ENCODE results near the gene APBA3.

APBA3 gene

GRCh38 chr19:3720349-3720917 is 41.1 kb downstream of the APBA3 start:
- no peak for DNase-seq (ENCODE audit: low read depth in 2 of 2)

GRCh38 chr19:3719868-3720267 is 41.6 kb downstream of the APBA3 start:
- DNase-seq (ENCODE audit: low read depth in 2 of 2) = no peak

DNA sequence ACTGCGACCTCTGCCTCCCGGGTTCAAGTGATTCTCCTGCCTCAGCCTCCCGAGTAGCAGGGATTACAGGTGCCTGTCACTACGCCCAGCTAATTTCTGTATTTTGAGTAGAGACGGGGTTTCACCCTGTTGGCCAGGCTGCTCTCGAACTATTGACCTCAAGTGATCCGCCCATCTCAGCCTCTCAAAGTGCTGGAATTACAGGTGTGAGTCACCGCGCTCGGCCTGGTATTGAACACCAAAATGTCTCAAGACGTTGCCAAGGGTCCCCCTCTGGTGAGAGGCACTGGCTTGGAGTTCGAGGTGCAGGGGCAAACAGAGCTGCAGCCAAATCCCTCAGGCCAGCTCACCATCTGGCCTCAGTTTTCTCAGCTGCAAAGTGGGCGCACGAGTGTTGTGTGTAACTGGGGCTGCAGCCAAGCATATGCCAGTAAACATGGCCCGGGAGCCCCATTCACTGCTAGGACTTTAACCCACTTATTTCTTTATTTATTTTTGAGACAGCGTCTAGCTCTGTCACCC is 45.3 kb downstream of the APBA3 start:
- no peak for DNase-seq (ENCODE audit: low read depth in 2 of 2)

GRCh38 chr19:3712663-3713611 is 48.6 kb downstream of the APBA3 start:
- DNase-seq (ENCODE audit: low read depth in 2 of 2) = no peak

DNA sequence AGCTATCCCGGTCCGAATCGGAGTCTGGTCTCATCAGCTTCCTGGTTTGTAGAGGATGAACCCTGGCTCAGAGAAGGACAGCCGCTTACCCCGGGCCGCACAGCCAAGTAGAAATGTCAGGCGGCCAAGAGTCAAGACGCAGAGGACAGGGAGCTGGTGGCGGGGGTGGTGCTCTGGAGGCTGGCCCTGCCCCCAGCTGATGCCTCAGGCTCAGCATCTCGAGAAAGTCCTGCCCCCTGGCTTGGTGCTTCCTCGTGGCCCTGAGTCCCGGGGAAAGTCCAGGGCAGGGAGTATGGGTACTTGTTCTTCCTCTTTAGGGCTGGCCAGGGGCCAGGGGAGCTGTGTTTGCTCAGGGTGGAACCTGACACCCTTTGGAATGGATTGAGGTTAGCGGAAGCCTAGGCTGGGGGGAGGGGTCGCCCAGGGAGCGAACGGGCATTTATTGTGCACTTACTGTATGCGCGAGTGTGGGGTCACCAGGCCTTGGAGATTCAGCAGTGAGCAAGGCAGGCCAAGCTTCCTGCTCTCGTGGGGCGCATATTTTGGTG is 51.2 kb downstream of the APBA3 start:
- DNase-seq (ENCODE audit: low read depth in 2 of 2) = no peak

DNA sequence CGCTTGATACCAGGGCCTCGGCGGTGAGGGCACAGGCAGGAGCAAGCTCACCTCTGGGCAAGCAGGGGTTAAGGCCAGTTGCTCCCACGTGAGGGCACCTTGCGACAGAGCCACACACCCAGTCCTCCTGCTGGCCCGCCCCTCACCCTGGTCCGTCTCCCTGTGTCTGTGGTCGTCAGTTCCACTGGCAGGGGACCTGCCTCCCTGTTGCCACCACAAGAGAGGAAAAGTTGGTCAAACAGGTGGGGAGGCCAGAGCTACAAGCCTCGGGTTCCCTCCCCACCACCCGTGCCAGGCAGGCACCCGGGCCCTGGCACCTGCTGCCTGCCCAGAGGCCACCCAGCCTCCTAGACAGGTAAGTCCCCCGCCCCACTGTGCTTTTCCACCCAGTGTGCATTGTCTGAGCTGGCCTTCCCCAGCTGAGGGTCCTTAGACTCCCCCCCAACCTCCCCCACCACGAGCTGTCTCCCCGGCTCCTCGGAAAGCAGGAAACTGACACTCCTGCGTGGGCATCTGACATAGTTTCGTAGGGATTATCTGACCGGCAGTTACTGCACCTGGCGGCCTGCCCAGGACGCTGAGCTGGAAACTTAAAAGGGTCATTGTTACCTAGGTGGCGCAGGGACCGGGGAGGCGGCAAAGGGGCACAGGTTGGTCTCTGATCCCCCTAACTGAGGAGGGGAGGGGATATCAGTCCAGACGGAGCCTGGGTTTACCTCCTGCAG is 53.1 kb downstream of the APBA3 start, which contains the start of gene TJP3:
TSS of gene TJP3 (plus strand) at position 178 of the 725 bp plus-strand sequence. CDS start 20,049 bp downstream, outside the sequence.
- no peak for DNase-seq (ENCODE audit: low read depth in 2 of 2)

DNA sequence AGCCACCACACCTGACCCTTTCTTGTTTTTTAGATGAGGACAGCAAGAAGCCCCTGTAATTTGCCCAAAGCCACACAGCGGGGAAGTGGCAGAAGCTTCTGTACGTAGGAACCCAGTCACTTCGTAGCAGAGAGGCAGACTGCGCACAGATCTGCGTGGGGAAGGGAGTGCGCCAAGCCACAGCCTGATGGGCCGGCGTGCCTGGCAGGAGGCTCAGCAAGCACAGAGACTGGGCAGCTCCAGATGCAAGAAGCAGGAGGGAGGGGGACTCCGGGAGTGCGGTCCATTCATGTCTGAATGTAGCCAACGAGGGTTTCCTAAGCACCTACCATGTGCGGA is 53.7 kb downstream of the APBA3 start:
- DNase-seq (ENCODE audit: low read depth in 2 of 2) = no peak

- DNase-seq (ENCODE audit: low read depth in 2 of 2) = no peak
Observed at GRCh38 chr19:3701200-3701599, 60.3 kb downstream of the APBA3 start.

Measured in stimulated activated CD4-positive, alpha-beta T cell treated with anti-CD3 and anti-CD28 coated beads, Interleukin-4, amount 100 ng/mL, for 48 hours (primary cell).